ENCODE measurements around the gene SEMA5A. TPM values are rescaled to one million over a fixed set of nuclear protein-coding genes. Genes with fewer than 3 reads are reported as not detected.

The SEMA5A gene
- total and polyA plus RNA-seq, 2 donors, result 4.2 to 78.6 TPM

DNA sequence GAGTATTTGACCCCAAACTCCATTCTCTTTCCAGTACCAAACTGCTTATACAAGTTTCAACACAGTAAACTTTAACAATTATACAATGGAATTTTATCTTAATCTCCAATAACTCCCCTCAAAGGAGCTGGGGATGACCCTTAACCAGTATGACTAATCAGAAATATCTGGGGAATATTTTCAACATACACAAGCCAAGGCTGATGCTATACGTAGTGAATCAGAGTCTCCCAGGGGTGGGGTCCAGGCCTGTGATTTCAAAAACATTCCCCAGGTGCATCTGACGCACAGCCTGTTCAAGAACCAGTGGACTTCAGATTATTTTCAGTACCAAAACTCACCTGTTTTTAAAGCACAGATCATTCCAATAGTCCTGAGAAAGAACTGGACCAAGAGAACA lies 11.8 kb upstream of the SEMA5A start:
- no peak for DNase-seq (ENCODE audit: extremely low spot score)
- Histone ChIP-seq H3K4me1 (ENCODE audit: insufficient read depth) (no peaks in the 10 kb centered on the region), H3K27ac (ENCODE audit: low read depth) (no peak overlapping the region), H3K4me3 (ENCODE audit: low read depth, low read length) (no peak overlapping the region), H3K36me3 (ENCODE audit: insufficient read depth) (no peaks in the 10 kb centered on the region)
- 58% methylated on average over 2 of the region's 2 CpGs for WGBS

DNA sequence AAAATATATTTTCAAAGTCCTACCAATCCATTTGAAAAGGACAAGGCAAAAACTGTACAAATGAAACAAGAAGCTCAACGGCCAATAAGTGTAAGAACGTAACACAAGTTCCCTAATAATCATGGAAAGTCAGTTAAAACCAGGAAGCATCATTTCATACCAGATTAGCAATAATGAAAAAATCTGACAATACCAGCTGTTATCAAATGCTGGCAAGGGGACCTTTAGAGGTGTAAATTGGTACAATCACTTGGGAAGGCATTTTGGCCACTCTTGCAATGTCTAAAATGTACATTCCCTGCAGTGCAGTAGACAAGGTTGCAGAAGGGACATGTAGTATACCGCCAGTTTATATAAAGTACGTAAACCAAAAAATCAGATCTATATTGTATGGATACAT lies 10.1 kb upstream of the SEMA5A start:
- Histone ChIP-seq H3K4me3 (ENCODE audit: low read depth, low read length) (no peak overlapping the region), H3K27ac (ENCODE audit: low read depth) (no peak overlapping the region), H3K36me3 (ENCODE audit: insufficient read depth) (no peaks in the 10 kb centered on the region), H3K4me1 (ENCODE audit: insufficient read depth) (no peaks in the 10 kb centered on the region)
- 93% methylated on average over 4 of the region's 4 CpGs for WGBS
- no peak for DNase-seq (ENCODE audit: extremely low spot score)

DNA sequence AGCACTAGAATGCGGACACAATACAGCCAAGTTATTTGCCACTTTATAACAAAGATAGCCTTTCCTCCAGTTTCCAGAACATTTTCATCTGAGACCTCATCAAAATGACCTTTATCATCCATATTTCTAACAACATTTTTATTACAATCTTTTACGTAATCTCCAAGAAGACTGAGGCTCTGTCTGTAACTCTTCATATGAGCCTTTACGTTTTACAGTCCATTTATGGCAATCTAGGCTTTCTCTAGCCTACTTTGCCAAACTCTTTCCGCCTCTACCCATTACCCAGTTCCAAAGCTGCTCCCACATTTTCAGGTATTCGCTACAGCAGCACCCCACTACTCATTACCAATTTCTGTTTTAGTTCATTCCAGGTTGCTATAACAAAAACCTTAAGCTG lies 8.2 kb upstream of the SEMA5A start:
- Histone ChIP-seq H3K36me3 (ENCODE audit: insufficient read depth) (peaks cover 1% of the 10 kb centered on the region), H3K4me1 (ENCODE audit: insufficient read depth) (no peaks in the 10 kb centered on the region), H3K4me3 (ENCODE audit: low read depth, low read length) (no peak overlapping the region), H3K27ac (ENCODE audit: low read depth) (no peak overlapping the region)
- 86% methylated on average over 5 of the region's 5 CpGs for WGBS
- no peak for DNase-seq (ENCODE audit: extremely low spot score)

DNA sequence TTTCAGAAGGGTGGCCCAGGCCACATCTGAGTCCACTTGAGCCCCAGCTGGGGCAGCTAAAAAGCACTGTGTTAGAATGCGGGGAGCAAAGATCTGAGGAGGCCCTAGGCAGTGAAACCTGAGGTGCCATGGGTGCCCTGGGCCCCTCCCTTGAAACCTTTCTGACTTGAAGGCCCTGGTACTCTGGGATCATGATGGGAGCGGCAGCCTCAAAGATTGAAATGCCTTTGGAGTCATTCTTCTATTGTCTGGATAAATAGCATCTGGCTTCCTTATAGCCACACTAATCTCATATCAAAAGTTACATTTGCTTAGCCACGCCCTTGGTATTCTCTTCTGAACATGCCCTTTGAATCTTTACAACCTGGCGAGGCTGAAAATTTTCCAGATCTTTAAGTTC lies 7.7 kb upstream of the SEMA5A start:
- H3K4me3 ChIP-seq (ENCODE audit: low read depth, low read length), result no peak overlapping the region
- WGBS, result 96% methylated on average over 4 of the region's 4 CpGs
- H3K4me1 ChIP-seq (ENCODE audit: insufficient read depth), result no peaks in the 10 kb centered on the region
- no peak overlapping the region for H3K27ac ChIP-seq (ENCODE audit: low read depth)
- peaks cover 1% of the 10 kb centered on the region for H3K36me3 ChIP-seq (ENCODE audit: insufficient read depth)
- no peak for DNase-seq (ENCODE audit: extremely low spot score)

DNA sequence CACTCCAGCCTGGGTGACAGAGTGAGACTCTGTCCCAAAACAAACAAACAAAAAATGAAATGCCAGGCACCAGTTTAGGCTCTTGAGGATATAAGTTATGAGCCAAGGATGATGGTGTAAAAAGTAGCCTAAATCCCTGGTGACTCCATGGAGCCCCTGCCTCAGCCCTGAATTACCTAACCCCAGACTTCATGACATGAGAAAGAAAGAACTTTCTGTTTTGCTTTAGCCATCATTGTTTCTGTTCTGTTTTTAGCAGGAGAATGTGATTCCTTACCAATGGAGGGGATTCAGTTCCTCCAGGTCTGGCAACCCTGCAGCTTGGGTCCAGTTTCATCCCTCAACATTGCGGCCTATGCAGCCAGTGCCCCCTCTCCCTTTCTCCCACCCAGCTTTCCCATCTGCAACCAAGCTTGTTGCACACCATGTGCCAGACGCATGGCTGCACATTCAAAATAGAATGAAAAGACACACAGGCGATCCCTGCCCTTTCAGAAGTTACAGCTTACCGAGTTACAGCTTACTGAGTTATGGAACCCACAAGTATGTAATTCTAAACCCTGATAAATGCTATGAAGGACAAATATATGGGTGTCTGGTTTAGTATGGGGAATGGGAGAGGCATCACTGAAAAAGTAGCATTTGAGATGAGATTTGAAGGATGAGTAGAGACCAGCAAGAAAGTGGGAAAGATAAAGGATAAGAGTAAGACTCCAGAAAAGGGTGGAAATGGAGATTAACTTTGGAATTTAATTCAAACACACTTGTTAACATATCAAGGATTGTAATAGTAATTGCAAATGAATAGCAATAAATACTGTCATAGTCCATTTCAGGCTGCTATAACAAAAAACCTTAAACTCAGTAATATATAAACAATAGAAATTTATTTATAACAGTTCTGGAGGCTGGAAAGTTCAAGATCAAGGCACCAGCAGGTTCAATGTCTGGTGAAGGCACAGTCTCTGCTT lies 6.0 kb upstream of the SEMA5A start:
- Histone ChIP-seq H3K27ac (ENCODE audit: low read depth) (no peak overlapping the region), H3K4me1 (ENCODE audit: insufficient read depth) (no peaks in the 10 kb centered on the region), H3K36me3 (ENCODE audit: insufficient read depth) (peaks cover 1% of the 10 kb centered on the region), H3K4me3 (ENCODE audit: low read depth, low read length) (no peak overlapping the region)
- WGBS, result 94% methylated on average over 4 of the region's 4 CpGs
- no peak for DNase-seq (ENCODE audit: extremely low spot score)

DNA sequence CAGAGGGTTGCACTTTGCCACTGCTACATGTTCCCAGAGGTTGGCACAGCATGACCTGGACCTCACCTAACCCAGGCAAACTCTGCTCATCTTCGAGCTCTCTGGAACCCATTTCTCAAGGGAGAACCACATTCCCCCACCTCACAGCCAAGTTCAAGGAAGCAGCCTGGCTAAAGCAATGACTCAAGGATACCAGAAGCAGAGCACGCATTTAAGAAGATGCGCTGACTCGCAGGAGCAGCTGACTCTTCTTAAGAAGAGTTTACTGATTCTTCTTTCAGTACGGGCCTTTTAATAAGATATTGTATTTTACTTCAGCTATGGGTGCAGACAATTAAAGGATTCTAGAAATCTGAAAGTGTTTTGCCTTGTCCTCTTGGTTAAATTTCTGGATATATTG lies 4.1 kb upstream of the SEMA5A start:
- WGBS, result 91% methylated on average over 5 of the region's 5 CpGs
- no peak overlapping the region for H3K4me3 ChIP-seq (ENCODE audit: low read depth, low read length)
- H3K4me1 ChIP-seq (ENCODE audit: insufficient read depth), result no peaks in the 10 kb centered on the region
- H3K36me3 ChIP-seq (ENCODE audit: insufficient read depth), result peaks cover 1% of the 10 kb centered on the region
- H3K27ac ChIP-seq (ENCODE audit: low read depth), result no peak overlapping the region
- DNase-seq (ENCODE audit: extremely low spot score), result no peak

DNA sequence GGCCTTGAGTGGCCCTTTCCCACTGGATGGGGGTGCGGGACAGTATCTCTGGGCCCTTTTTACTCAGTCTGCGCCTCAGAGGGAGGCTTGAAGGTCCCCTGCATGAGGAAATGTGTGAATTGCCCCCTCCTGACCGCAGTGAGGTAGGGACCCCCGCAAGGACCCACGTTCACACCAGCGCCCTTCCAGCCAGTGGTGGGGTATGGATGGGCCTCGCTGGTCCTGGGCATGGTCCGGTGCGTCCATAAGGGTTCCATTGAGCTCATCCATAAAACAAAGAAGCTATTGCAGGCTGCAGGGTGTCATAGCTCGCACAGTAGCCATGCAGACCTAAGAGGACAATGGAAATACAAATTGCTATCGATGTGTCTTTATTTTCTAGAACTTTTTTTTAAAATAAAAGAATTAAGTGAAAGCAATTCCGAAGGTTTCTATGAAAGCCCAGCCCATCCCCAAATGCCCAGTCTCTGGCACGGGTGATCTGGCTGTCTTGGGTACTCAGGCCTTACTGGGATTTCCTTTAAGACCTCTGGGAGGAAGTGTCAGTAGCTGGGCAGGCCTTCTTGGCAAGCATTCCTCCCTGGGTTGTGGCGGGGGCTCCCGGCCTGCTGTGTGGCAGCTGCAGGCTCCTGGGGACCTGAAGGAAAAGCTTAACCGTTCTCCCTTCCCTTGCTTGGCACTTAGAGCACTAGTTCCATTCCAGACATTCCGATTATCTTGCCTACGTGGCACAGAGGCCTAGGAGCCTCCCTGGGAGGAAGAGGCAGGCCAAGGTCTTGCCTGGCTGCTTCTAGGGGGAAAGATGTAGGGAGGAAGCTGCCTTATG lies 1.5 kb upstream of the SEMA5A start:
- H3K27ac ChIP-seq (ENCODE audit: low read depth), result peak overlapping the region; percentile 4
- no peak for DNase-seq (ENCODE audit: extremely low spot score)

DNA sequence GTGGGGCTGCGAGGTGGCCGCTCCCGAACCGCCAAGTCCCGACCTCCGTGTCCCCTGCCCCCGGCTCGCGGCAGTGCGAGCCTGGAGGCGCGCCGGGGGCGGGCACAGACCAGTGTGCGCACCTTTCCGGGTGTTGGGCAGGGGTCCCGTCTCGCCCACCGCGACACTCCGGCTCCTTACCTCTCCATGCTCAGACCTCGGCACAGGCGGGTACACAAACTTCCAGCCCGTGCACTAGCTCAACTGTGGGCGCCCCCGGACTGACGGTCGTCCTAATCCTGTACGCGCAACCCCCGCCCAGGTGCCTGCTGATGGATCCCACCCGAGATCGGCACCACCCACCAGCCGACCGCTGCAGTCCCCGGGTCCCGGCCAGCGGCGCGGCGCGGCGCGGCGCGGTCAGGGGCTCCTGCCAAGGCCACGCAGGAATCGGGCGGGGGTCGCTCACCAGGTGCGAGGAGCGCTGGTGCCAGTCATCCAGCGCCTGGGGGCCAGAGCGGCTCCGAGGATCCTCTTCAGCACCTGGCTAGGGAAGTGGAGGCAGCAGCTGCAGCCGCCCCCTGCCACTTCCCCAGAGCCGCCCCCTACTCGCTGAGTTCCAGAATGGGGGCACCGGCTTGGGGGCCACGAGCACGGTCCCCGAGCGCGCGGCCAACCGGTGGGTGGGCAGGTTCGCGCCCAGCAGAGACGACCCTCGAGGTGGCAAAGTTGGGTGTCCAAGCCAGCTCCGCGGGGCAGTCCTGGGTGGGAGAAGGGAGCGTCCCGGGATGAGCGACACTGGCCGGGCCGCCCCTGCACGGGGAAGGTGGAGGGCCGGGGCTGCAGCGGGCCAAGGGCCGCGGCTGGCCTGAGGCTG lies 511 bp downstream of the SEMA5A start:
- Histone ChIP-seq H3K27ac (ENCODE audit: low read depth) (no peak overlapping the region), H3K4me3 (ENCODE audit: low read depth, low read length) (peak overlapping the region; percentile 90), H3K36me3 (ENCODE audit: insufficient read depth) (peaks cover 1% of the 10 kb centered on the region), H3K4me1 (ENCODE audit: insufficient read depth) (no peaks in the 10 kb centered on the region)
- whole genome bisulfite sequencing, result 1% methylated on average over 82 of the region's 82 CpGs
- DNase-seq (ENCODE audit: extremely low spot score), result no peak

More for the DNA sequence above, 1.5 kb upstream of the SEMA5A start:
- Histone ChIP-seq H3K4me3 (ENCODE audit: low read depth, low read length) (peak overlapping the region; percentile 90), H3K4me1 (ENCODE audit: insufficient read depth) (no peaks in the 10 kb centered on the region), H3K36me3 (ENCODE audit: insufficient read depth) (peaks cover 1% of the 10 kb centered on the region)
- 16% methylated on average over 18 of the region's 18 CpGs for WGBS

DNA sequence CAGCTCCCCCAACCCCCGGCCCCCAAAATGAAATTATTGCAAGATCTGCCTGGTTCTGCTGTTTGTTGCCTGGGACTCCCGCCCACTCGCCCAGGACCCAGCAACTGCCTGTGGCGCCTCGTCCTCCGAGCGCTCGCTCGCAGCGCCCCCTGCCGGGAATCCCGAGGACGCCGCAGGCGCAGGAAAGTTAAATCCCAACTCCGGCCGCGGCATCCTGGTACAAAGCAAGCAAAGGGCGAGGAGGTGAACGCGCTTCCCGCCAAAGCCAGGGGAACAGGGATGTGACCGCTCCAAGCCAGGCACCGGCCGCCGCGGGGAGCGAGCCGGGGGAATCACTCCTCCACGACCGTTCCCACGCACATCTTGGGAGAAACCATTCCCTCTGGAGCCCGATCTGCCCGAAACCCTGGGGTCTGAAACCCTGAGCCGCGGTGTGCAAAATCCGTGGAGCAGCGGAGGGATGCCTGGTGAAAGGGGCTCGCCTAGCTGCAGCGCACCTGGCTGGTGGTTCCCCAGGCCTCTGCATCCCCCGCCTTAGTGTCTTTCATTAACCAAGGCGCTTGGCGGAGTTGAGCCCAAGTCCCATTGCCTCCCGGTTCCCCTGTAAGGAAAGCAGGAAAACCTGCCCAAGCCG lies 1.3 kb downstream of the SEMA5A start:
- Histone ChIP-seq H3K27ac (ENCODE audit: low read depth) (peak overlapping the region; percentile 61), H3K36me3 (ENCODE audit: insufficient read depth) (peaks cover under 1% of the 10 kb centered on the region), H3K4me1 (ENCODE audit: insufficient read depth) (no peaks in the 10 kb centered on the region), H3K4me3 (ENCODE audit: low read depth, low read length) (peak overlapping the region; percentile 90)
- DNase-seq (ENCODE audit: extremely low spot score), result peak; percentile 62
- WGBS, result under 1% methylated on average over 45 of the region's 45 CpGs

DNA sequence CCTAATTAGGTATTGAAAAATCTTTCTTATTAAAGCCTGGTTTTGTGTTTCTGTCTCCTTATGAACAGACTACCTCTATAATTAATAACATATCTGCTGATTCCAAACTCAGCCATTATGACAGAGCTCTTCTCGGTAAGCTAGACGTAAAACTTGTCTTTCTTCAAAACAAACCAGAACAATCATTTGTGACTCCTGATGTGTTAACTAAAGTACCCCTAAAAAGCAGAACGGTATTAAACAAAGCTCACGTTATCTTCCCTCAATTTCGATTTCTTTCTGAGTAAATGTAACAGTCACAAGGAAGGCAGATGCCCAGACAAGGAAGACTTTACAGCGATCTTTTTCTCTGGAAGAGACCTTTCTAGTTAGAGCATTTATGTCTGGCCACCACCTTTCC lies 1.8 kb downstream of the SEMA5A start:
- 8% methylated on average over 6 of the region's 6 CpGs for WGBS
- no peak for DNase-seq (ENCODE audit: extremely low spot score)
- Histone ChIP-seq H3K4me3 (ENCODE audit: low read depth, low read length) (peak overlapping the region; percentile 90), H3K27ac (ENCODE audit: low read depth) (peak overlapping the region; percentile 61), H3K4me1 (ENCODE audit: insufficient read depth) (no peaks in the 10 kb centered on the region), H3K36me3 (ENCODE audit: insufficient read depth) (no peaks in the 10 kb centered on the region)

DNA sequence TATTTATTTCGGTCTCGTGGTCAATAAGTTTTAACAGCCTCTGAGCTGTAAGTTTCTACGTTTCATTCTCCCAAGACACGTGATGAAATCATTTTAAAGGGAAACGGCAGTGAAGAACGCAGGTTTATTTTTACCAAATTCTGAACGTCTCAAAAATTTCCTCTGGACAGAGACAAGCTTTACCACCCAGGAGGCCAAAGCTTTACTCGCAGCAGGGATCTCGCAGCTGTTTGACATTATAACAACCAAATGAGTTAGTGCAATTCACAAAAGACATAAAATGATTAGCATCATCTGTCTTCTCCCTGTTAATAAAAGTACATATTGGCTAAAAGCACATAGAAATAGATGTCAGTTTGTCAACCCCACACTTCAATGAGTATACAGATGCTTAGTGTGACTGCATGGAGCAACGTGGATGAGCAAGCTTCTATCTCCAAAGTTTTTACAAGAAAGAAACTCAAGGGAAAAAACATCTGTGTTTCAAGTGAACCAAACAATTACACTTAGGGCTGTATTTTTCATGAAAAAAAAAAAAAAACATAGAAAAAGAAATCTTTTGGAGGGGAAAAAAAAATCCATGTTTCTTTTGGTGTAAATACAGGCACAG lies 2.5 kb downstream of the SEMA5A start:
- H3K4me3 ChIP-seq (ENCODE audit: low read depth, low read length), result no peak overlapping the region
- no peak for DNase-seq (ENCODE audit: extremely low spot score)
- peak overlapping the region; percentile 39 for H3K27ac ChIP-seq (ENCODE audit: low read depth)
- no peaks in the 10 kb centered on the region for H3K36me3 ChIP-seq (ENCODE audit: insufficient read depth)
- H3K4me1 ChIP-seq (ENCODE audit: insufficient read depth), result no peaks in the 10 kb centered on the region
- 22% methylated on average over 10 of the region's 10 CpGs for WGBS

DNA sequence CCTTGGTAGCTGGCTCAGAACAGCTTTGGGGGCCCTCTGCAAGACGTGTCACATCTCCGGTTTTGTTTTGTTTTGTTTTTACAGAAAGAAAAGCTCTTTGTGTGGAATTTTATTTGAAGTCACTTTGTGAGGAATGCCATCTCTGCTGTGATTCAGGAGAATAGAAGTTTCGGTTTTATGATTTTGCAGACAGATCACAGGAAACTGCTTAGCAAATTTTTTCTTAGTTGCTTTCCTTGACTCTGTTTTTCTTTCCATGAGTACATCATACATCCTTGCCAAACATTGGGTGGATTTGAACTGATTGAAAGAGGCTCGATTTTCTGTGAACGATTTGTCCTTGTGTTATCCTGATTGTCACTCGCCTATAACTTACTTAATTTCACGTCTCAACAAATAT lies 5.1 kb downstream of the SEMA5A start:
- H3K27ac ChIP-seq (ENCODE audit: low read depth), result peak overlapping the region; percentile 64
- no peak overlapping the region for H3K4me3 ChIP-seq (ENCODE audit: low read depth, low read length)
- no peaks in the 10 kb centered on the region for H3K36me3 ChIP-seq (ENCODE audit: insufficient read depth)
- WGBS, result 36% methylated on average over 7 of the region's 7 CpGs
- no peaks in the 10 kb centered on the region for H3K4me1 ChIP-seq (ENCODE audit: insufficient read depth)
- DNase-seq (ENCODE audit: extremely low spot score), result no peak
